OCI-LY7 (cell line): ENCODE results near the gene CEP170B. TPM values are rescaled to one million over a fixed set of nuclear protein-coding genes. Genes with fewer than 3 reads are reported as not detected.

Source experiments
- BruUV-seq: library from RNA; stranded (reverse); fragments of 400-500 nt; replicated peaks from 2 replicates; lab custom pipeline; 2021; lab: Mats Ljungman, UMichigan
- CTCF ChIA-PET: fragments of 300-600 bp; sonication (Branson Sonifier 250); formaldehyde crosslinking; loops from one replicate; lab custom pipeline; 2022; ENCODE audit warnings: antibody characterized with exemption; ENCODE audit not compliant: unreplicated experiment; lab: Charles Lee
- POLR2A ChIA-PET: fragments of 300-600 bp; sonication (Branson Sonifier 250); formaldehyde crosslinking; loops from one replicate; lab custom pipeline; 2022; ENCODE audit warnings: antibody characterized with exemption; lab: Charles Lee
- DNase-seq: peaks from one replicate; pipeline ENCODE4 v3.0.0-alpha.2; 2015; ENCODE audit warnings: low spot score
- H2AFZ ChIP-seq: fragments of 200-600 bp; sonication (generic), shearing (Covaris generic); 2 replicates; pipeline ENCODE4 v1.6.1; 2014; ENCODE audit warnings: mild to moderate bottlenecking, antibody characterized with exemption, low read length, moderate library complexity
- H3K27ac ChIP-seq: fragments of 200-600 bp; sonication (generic); 2 replicates; pipeline ENCODE4 v1.5.1; 2014; ENCODE audit warnings: mixed run types, low read depth, mild to moderate bottlenecking, moderate library complexity, low read length, inconsistent platforms; ENCODE audit not compliant: poor library complexity, severe bottlenecking
- H3K36me3 ChIP-seq: fragments of 200-600 bp; sonication (generic); 2 replicates; pipeline ENCODE4 v1.6.1; 2014; ENCODE audit warnings: mild to moderate bottlenecking, antibody characterized with exemption, low read length, moderate library complexity, mixed read lengths; ENCODE audit not compliant: insufficient read depth
- H3K4me1 ChIP-seq: fragments of 200-600 bp; sonication (generic); 2 replicates; pipeline ENCODE4 v1.5.1; 2014; ENCODE audit warnings: mild to moderate bottlenecking, low read length; ENCODE audit not compliant: insufficient read depth, poor library complexity, severe bottlenecking
- H3K4me2 ChIP-seq: fragments of 200-600 bp; sonication (generic); 2 replicates; pipeline ENCODE4 v1.6.1; 2014; ENCODE audit warnings: mild to moderate bottlenecking, low read length
- H3K4me3 ChIP-seq: fragments of 200-600 bp; sonication (generic); 2 replicates; pipeline ENCODE4 v1.5.1; 2014; ENCODE audit warnings: mild to moderate bottlenecking, low read depth, low read length; ENCODE audit not compliant: poor library complexity, severe bottlenecking
- H3K79me2 ChIP-seq: fragments of 200-600 bp; sonication (generic); 2 replicates; pipeline ENCODE4 v1.6.1; 2016; ENCODE audit warnings: low read depth, mild to moderate bottlenecking, low read length, moderate library complexity, mixed read lengths; ENCODE audit not compliant: insufficient read depth
- H3K9me2 ChIP-seq: fragments of 200-600 bp; sonication (generic); 2 replicates; pipeline ENCODE4 v1.6.1; 2016; ENCODE audit warnings: mild to moderate bottlenecking, low read length, mixed read lengths; ENCODE audit not compliant: insufficient read depth
- H3K9me3 ChIP-seq: fragments of 200-600 bp; sonication (generic); 2 replicates; pipeline ENCODE4 v1.6.1; 2014; ENCODE audit warnings: mild to moderate bottlenecking, mixed run types, low read length, mixed read lengths
- H4K20me1 ChIP-seq: fragments of 200-600 bp; sonication (generic); 2 replicates; pipeline ENCODE4 v1.6.1; 2014; ENCODE audit warnings: mild to moderate bottlenecking, antibody characterized with exemption, low read length, moderate library complexity, mixed read lengths; ENCODE audit not compliant: insufficient read depth
- CTCF ChIP-seq: fragments of 200-600 bp; sonication (generic); conservative IDR thresholded peaks from 2 replicates; pipeline ENCODE4 v1.5.1; 2014; ENCODE audit warnings: mild to moderate bottlenecking, antibody characterized with exemption, low read length, moderate library complexity, mixed read lengths
- EZH2phosphoT487 ChIP-seq: fragments of 200-600 bp; sonication (generic); IDR thresholded peaks from 2 replicates; pipeline ENCODE4 v1.6.1; 2018; ENCODE audit warnings: low read depth, borderline replicate concordance, mild to moderate bottlenecking, mixed run types, antibody characterized with exemption, low read length, moderate library complexity, mixed read lengths
- intact Hi-C: fragments of 100-400 bp; cut with micrococcal nuclease; formaldehyde crosslinking; loops from one replicate; pipeline ENCODE4 v1.10.0; 2022; ENCODE audit not compliant: unreplicated experiment
- total RNA-seq, 2 experiments: library from RNA; depleted of rRNA in 1 of 2; stranded (reverse); fragments of >200 nt in 1 of 2; shearing (Covaris generic) in 1 of 2; gene quantifications; 2 replicates each; pipeline ENCODE4 v1.2.3, GENCODE V29; 2014 to 2022

Gene CEP170B
- total RNA-seq, 2 experiments from 2014 or later = 0.10 to 0.16 TPM

GRCh38 chr14:104894331-104895206, 29.5 kb downstream of the CEP170B start:
- no peak for TF ChIP-seq EZH2phosphoT487
- no peak for TF ChIP-seq CTCF
- DNase-seq = no peak
- Histone ChIP-seq H3K4me2 (no peak overlapping the region), H2AFZ (no peak overlapping the region), H3K4me3 (no peak overlapping the region), H4K20me1 (no peaks in the 10 kb centered on the region), H3K9me2 (no peaks in the 10 kb centered on the region), H3K9me3 (no peaks in the 10 kb centered on the region), H3K4me1 (no peaks in the 10 kb centered on the region), H3K36me3 (no peaks in the 10 kb centered on the region), H3K27ac (no peak overlapping the region), H3K79me2 (no peaks in the 10 kb centered on the region)
- CTCF ChIA-PET = no interaction called here
- POLR2A ChIA-PET = no interaction called here
- intact Hi-C loops = no loop called here
- BruUV-seq = no TSS peak

GRCh38 chr14:104895207-104895785, 30.2 kb downstream of the CEP170B start:
- Histone ChIP-seq H3K36me3 (no peaks in the 10 kb centered on the region), H3K9me2 (no peaks in the 10 kb centered on the region), H3K4me2 (no peak overlapping the region), H2AFZ (no peak overlapping the region), H3K9me3 (no peaks in the 10 kb centered on the region), H3K79me2 (no peaks in the 10 kb centered on the region), H4K20me1 (no peaks in the 10 kb centered on the region), H3K4me3 (no peak overlapping the region), H3K27ac (no peak overlapping the region), H3K4me1 (no peaks in the 10 kb centered on the region)
- intact Hi-C loops = no loop called here
- DNase-seq = no peak
- BruUV-seq = no TSS peak
- ChIA-PET CTCF (no interaction called here), POLR2A (no interaction called here)
- TF ChIP-seq EZH2phosphoT487 = no peak

GRCh38 chr14:104895786-104896661, 31.0 kb downstream of the CEP170B start:
- no peaks in the 10 kb centered on the region for H3K9me3 ChIP-seq
- ChIA-PET POLR2A (no interaction called here), CTCF (no interaction called here)
- no peak overlapping the region for H3K27ac ChIP-seq
- H4K20me1 ChIP-seq = no peaks in the 10 kb centered on the region
- no peak overlapping the region for H3K4me3 ChIP-seq
- DNase-seq = no peak
- no peaks in the 10 kb centered on the region for H3K9me2 ChIP-seq
- no peak overlapping the region for H2AFZ ChIP-seq
- no peak overlapping the region for H3K4me2 ChIP-seq
- intact Hi-C loops = loop anchor here (1.0 to 2.0 kb wide), 4 partner anchors 31 to 149 kb away; no protein-coding TSS in a partner anchor
- TF ChIP-seq CTCF (no peak), EZH2phosphoT487 (no peak)
- no peaks in the 10 kb centered on the region for H3K36me3 ChIP-seq
- no peaks in the 10 kb centered on the region for H3K4me1 ChIP-seq
- BruUV-seq = no TSS peak
- no peaks in the 10 kb centered on the region for H3K79me2 ChIP-seq
